ENCODE results near the gene ZNF879.

Gene ZNF879

GRCh38 chr5:178993955-178994579 lies 29.5 kb upstream of the ZNF879 start:
- DNase-seq (ENCODE audit: low read depth), result no peak
- no peak overlapping the region for H3K4me3 ChIP-seq (replicated peaks; ENCODE audit: low read depth, low read length)
- no peak for TF ChIP-seq CTCF (IDR thresholded peaks at IDR 0.05; ENCODE audit: low read length, missing control alignments)

- TF ChIP-seq CTCF (IDR thresholded peaks at IDR 0.05; ENCODE audit: low read length, missing control alignments), result no peak
- H3K4me3 ChIP-seq (replicated peaks; ENCODE audit: low read depth, low read length), result no peak within 1 kb of the TSS
- no peak for DNase-seq (ENCODE audit: low read depth)
These were observed 28.8 kb upstream of the ZNF879 start, which contains the start of gene GRM6 for GRCh38 chr5:178994580-178995340. Gene GRM6 (minus strand): TSS chr5:178995320. CDS start chr5:178994944, 376 bp downstream.

GRCh38 chr5:178995341-178995690 lies 28.3 kb upstream of the ZNF879 start:
- no peak for DNase-seq (ENCODE audit: low read depth)
- H3K4me3 ChIP-seq (replicated peaks; ENCODE audit: low read depth, low read length), result no peak overlapping the region
- TF ChIP-seq CTCF (IDR thresholded peaks at IDR 0.05; ENCODE audit: low read length, missing control alignments), result no peak

- no peak overlapping the region for H3K4me3 ChIP-seq (replicated peaks; ENCODE audit: low read depth, low read length)
- DNase-seq (ENCODE audit: low read depth), result no peak
- TF ChIP-seq CTCF (IDR thresholded peaks at IDR 0.05; ENCODE audit: low read length, missing control alignments), result no peak
These were observed 27.4 kb upstream of the ZNF879 start for GRCh38 chr5:178996156-178996555.

GRCh38 chr5:178997191-178997590 lies 26.4 kb upstream of the ZNF879 start:
- no peak for TF ChIP-seq CTCF (IDR thresholded peaks at IDR 0.05; ENCODE audit: low read length, missing control alignments)

GRCh38 chr5:178998441-178998840 lies 25.2 kb upstream of the ZNF879 start:
- TF ChIP-seq CTCF (IDR thresholded peaks at IDR 0.05; ENCODE audit: low read length, missing control alignments), result no peak
- H3K4me3 ChIP-seq (replicated peaks; ENCODE audit: low read depth, low read length), result no peak overlapping the region
- DNase-seq (ENCODE audit: low read depth), result no peak

More at GRCh38 chr5:178997191-178997590, 26.4 kb upstream of the ZNF879 start:
- no peak for DNase-seq (ENCODE audit: low read depth)
- no peak overlapping the region for H3K4me3 ChIP-seq (replicated peaks; ENCODE audit: low read depth, low read length)
